IPS-18c (cell line): ENCODE data around the gene OPRL1.
"Not testable (repeated sequence)": the region's sequence is repeated elsewhere in the genome, so short reads cannot be mapped to it uniquely, and the experiment has no call there.

ENCODE experiments used
- H3K4me3 ChIP-seq: 2 replicates; pipeline ENCODE4 v1.7.0; 2013; ENCODE audit warnings: low read depth, mild to moderate bottlenecking, low read length, moderate library complexity; ENCODE audit not compliant: insufficient read depth
- H3K9me3 ChIP-seq: one replicate; pipeline ENCODE4 v1.6.1; 2013; ENCODE audit warnings: mild to moderate bottlenecking, low read length, moderate library complexity; ENCODE audit not compliant: control insufficient read depth, insufficient read depth

OPRL1 gene

DNA sequence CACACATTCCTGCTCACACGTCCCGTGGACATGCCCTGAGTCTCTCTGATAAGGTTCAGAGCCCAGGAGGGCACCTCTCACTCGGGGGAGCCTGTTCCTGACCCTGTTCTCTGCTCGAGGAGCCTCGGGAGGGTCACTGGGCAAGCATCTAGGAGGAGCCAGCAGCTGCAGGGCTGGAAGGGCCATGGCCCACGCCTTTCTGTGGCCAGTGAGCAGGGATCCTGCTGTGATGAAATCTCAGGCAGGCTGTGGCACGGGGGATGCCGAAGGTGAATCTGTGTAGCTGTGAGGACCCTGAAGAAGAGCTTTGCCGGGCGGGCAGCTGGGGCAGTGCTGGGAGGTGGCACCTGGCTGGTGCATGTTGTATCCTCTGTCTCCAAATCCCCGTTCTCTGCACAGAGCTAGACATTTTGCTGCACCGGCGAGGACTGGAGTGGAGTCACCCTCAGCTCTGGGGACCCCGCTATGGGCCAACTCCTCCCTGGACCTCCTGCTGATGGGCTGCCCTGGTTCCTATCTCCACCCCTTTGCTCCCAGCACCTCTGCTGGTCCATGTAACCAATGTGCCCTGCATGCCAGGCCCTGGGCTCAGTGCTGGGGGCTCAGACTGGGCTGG, 34.6 kb downstream of the OPRL1 start:
- no peak overlapping the region for H3K4me3 ChIP-seq
- no peaks in the 10 kb centered on the region for H3K9me3 ChIP-seq

DNA sequence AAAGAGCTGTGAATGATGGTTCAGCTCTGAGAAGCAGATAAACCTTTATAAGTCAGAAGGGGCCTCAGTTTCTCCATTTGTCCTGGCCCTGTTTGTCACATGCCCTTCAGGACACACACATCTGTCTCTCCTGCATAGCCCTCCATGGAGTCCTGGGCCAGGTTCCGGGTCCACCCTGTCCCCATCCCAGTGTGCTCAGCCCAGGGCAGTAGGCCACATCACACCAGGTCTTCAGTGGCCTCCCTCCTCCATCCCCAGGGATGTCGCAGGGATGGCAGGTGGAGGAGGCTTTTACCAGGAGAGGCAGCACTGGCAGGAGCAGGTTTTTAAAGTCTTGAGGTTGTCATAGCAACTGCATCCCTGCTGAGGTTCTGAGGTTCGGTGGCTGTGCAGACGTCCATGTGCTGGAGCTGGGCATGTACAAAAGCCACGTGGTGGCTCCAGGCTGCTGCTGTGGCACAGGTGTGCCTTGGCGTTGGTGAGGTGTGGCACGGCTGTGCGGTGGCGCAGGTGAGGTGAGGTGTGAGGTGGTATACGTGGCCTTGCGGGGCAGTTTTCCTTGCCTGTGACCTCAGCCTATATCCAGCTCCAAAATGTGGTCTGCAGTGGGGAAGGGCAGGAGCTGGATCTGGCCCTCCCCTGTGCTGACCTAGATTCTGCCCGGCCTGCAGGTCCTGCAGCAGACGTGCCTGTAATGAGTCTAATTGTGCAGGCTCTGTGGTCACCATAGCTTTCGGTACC, 35.5 kb downstream of the OPRL1 start:
- H3K4me3 ChIP-seq: no peak overlapping the region

DNA sequence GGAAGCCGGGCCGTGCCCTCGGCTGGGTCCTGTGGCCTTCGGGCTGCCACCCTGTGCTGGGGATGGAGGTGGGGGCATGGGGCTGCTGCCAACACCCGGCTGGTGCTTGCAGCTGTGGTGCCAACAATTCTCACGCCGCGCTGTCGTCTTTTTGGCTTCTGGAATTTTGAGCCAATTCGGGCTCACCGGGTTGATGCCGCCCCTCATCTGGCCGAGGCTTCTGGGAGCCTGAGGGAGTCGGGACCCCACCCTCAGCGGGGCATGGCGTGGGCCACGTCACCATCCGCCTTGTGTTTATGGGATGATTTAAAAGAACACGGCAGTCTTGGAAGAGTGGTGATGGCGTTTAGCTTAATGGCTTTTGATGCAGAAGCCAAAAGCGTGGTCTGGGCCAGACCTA, 36.1 kb downstream of the OPRL1 start:
- H3K4me3 ChIP-seq: no peak overlapping the region
- no peaks in the 10 kb centered on the region for H3K9me3 ChIP-seq

More for the DNA sequence above, 35.5 kb downstream of the OPRL1 start:
- H3K9me3 ChIP-seq: no peaks in the 10 kb centered on the region

DNA sequence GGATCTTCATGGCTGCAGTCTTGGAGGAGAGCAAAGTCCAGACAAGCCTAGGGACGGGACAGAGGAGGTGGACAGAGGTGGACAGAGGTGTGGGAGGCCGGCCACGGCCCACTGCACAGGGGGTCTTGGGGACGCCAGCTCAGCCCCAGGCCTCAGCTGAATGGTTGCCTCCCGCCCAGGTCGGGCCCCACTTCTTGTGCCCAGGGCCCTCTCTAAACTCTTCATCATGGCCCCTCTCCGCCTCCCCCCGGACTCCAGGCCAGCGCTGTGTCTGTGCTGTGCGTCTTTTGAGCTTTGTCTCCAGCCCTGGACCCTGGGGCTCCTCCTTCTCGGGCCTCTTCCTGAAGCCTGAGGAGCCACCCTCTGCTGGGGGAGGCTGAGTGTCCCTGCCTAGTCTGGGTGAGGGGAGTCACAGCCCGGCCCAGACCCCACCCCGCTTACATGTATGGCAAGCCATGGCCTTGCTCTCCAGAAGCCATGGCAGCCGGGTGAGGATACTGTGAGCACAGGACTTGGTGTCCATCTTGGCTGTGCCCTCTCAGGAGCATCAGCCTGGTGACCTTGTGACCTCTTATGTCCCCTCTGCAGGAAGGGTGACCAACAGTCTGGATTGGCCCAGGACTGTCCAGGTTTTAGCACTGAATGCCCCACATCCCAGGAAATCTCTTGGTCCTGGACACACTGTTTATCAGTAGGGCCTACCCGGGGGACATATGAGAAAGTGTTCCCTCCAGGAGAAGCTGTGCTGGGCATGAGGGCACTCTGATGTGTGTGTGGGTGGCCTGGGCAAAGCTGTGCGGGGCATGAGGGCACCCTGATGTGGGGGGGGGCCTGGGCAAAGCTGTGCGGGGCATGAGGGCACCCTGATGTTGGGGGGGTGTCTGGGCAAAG, 36.9 kb downstream of the OPRL1 start:
- no peak overlapping the region for H3K4me3 ChIP-seq
- H3K9me3 ChIP-seq: no peaks in the 10 kb centered on the region

DNA sequence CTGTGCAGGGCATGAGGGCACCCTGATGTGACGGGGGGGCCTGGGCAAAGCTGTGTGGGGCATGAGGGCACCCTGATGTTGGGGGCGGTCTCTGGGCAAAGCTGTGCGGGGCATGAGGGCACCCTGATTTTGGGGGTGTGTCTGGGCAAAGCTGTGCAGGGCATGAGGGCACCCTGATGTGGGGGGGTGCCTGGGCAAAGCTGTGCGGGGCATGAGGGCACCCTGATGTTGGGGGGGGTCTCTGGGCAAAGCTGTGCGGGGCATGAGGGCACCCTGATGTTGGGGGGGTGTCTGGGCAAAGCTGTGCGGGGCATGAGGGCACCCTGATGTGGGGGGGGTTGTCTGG, 37.5 kb downstream of the OPRL1 start:
- not testable (repeated sequence) for H3K9me3 ChIP-seq, H3K4me3 ChIP-seq

DNA sequence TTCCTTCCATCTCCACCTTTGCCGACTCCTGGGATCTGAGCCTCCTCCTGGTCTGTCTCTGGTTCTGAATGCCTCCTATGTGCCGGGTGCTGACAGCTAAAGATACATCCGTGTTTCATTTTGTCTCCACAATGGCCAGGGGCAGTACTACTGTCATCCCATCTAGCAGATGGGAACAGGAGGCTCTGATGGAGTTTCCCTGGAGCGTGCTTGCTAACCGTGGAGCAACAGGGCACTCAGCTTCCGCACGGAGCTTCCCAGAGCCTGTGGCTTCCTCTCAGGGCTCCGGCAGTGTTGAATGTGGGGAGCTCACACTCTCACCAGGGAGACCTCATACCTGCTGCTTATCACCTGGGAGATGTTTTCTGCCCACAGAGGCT, 39.4 kb downstream of the OPRL1 start:
- H3K9me3 ChIP-seq: peaks cover 3% of the 10 kb centered on the region
- H3K4me3 ChIP-seq: no peak overlapping the region

DNA sequence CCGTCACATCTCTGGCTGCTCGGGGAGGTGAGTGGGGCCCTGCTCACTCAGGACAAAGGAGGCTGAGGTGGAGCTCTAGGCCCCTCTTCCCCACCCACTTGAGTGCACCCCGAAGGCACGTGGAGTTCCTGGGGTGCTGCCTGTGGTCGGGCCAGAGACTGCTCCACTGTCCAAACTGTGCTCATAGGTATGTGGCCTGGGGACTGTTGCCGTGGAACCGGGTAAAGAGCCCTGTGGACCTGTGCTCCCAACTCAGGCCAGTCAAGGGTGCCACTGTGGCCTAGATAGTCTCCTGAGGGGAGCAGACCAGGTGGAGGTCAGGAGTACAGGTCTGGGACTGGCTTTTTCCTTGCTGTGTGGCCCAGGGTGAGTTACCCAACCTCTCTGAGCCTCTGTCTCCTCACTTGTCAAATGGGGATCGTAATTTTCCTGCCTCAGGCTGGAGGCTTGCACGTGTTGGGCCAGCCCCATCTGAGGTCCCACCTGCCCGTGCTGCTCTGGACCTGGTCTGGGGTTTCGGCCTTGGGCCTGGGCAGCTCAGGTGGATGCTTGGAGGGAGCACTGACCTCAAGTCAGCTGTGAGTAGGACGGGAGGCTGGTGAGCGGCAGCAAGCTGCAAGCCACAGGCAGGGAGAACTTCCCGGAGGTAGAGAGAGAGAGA, 39.9 kb downstream of the OPRL1 start:
- no peak overlapping the region; the same call in 1 of the 2 replicates for H3K4me3 ChIP-seq
- peaks cover 3% of the 10 kb centered on the region for H3K9me3 ChIP-seq

DNA sequence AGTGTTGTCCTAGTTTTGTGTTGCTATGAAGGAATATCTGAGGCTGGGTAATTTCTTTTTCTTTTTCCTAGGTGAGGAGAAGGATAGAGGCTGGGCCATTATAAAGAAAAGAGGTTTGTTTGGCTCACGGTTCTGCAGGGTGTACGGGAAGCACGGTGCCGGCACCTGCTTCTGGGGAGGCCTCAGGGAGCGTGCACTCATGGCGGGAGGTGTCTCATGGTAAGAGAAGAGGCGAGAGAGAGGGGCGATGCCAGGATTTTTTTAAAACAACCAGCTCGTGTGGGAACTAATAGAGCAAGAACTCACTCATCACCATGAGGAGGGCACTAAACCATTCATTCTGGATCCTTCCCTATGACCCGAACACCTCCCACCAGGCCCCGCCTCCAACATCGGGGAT, 41.7 kb downstream of the OPRL1 start:
- Histone ChIP-seq H3K4me3 (no peak overlapping the region), H3K9me3 (peaks cover 3% of the 10 kb centered on the region)

DNA sequence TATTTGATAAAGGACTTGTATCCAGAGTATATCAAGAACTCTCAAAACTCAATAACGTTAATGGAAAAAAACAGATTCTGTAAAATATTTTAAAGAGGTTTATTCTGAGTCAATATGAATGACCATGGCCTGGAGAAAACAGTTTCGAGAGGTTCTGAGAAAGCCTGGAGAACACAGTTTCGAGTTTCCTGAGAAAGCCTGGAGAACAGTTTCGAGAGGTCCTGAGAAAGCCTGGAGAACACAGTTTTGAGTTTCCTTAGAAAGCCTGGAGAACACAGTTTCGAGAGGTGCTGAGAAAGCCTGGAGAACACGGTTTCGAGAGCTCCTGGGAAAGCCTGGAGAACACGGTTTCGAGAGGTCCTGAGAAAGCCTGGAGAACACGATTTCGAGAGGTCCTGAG, 43.0 kb downstream of the OPRL1 start:
- not testable (repeated sequence) for H3K9me3 ChIP-seq, H3K4me3 ChIP-seq

DNA sequence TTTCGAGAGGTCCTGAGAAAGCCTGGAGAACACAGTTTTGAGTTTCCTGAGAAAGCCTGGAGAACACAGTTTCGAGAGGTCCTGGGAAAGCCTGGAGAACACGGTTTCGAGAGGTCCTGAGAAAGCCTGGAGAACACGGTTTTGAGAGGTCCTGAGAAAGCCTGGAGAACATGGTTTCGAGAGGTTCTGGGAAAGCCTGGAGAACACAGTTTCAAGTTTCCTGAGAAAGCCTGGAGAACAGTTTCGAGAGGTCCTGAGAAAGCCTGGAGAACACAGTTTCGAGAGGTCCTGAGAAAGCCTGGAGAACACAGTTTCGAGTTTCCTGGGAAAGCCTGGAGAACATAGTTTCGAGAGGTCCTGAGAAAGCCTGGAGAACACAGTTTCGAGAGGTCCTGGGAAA, 43.6 kb downstream of the OPRL1 start:
- H3K4me3 ChIP-seq: not testable (repeated sequence)

DNA sequence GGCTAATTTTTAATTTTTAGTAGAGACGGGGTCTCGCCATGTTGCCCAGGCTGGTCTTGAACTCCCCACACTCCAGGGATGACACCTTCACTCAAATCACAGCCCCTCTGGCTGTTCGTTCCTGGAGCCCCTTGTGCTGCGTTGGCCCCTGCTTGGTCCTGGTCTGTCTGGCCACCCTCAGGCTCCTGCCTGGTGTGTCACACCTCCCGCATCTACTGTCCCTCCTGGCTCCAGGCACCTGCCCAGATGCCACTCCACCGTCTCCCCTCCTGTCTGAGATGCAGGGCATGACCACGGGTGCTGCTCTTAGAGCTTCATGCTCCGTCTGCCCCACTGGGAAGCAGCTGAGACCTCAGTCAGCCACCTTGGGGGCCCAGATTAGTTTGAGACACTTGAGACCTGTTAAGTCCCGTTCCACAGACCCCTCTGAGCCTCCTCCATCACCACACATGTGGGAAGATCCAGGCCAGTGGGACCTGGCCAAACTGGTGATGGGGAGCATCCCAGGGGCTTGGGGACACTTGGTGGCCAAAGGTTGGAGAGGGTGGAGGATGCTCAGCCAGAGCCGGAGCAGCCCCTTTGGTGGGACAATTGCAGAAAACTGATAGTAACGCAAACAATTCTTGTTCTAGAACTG, 49.4 kb downstream of the OPRL1 start:
- no peaks in the 10 kb centered on the region for H3K9me3 ChIP-seq

More for the DNA sequence above, 43.6 kb downstream of the OPRL1 start:
- not testable (repeated sequence) for H3K9me3 ChIP-seq

DNA sequence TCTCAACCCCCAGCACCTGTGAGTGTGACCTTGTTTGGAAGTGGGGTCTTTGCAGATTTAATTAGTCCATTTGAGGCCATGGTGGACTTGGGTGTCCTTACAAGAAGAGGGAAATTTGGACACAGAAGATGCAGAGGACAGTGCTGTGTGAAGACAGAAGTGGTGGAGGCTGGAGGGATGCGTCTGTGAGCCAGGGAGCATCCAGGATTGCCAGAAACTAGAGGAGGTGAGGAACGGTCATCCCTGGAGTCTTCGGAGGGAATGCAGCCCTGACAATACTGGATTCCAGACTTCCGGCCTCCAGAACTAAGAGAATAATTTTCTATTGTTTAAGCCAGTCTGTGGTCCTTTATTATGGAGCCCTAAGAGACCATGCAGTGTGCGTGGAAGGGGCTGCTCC, 50.4 kb downstream of the OPRL1 start:
- Histone ChIP-seq H3K4me3 (no peak overlapping the region), H3K9me3 (no peaks in the 10 kb centered on the region)

More for the DNA sequence above, 49.4 kb downstream of the OPRL1 start:
- no peak overlapping the region; the same call in 1 of the 2 replicates for H3K4me3 ChIP-seq

DNA sequence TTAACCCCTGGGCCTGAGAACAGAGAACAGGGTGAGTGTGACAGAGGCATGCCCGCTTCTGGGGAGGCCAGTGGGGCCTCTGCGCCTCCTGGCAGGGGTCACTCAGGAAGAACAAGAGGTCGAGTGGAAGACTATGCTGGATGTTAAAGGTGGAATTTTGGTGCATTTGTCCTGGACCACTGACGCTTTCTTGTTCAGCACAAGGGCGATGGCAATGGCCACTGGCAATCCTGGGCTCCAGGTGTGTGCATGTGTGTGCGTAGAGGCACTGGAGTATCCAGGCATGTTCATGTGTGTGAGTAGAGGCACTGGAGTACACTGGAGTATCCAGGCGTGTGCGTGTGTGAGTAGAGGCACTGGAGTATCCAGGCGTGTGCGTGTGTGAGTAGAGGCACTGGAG, 51.0 kb downstream of the OPRL1 start:
- Histone ChIP-seq H3K9me3 (no peaks in the 10 kb centered on the region), H3K4me3 (no peak overlapping the region)

DNA sequence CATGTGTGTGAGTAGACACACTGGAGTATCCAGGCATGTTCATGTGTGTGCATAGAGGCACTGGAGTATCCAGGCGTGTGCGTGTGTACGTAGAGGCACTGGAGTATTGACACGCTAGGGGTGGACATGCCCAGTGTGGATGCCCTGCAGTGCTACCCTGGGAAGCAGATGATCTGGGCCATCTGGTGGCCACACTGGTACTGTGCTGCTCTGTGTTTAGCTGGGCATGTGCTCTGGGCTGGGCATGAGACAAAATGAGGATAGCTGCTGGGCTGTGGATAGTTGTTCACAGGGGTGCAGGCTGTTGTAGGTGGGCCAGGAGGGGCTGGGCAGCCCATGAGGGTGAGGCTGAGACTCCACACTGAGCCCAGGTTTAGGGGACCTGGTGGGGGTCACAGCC, 51.5 kb downstream of the OPRL1 start:
- no peak overlapping the region for H3K4me3 ChIP-seq
- no peaks in the 10 kb centered on the region for H3K9me3 ChIP-seq

DNA sequence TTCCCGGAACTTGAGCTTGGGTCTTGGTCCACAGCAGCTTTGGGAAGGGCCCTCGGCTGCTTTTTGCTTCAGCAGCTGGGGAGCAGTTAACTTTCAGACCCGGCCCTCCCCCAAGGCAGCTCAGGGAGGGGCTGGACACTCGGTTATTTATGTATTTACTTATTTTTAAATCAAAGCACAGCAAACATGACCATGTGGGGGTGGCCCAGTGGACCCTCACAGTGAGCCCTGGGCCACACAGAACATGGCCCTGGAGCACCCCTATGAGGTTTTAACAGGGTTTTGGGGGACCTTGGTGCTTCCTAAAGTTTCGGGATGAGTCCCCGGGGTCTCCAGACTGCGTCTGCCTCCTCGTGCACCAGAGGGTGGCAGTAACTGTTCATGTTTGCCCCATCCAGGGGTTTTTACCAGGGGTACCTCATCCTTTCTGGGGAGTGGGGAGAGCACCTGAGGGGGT, 54.1 kb downstream of the OPRL1 start:
- Histone ChIP-seq H3K9me3 (no peaks in the 10 kb centered on the region), H3K4me3 (no peak overlapping the region)

DNA sequence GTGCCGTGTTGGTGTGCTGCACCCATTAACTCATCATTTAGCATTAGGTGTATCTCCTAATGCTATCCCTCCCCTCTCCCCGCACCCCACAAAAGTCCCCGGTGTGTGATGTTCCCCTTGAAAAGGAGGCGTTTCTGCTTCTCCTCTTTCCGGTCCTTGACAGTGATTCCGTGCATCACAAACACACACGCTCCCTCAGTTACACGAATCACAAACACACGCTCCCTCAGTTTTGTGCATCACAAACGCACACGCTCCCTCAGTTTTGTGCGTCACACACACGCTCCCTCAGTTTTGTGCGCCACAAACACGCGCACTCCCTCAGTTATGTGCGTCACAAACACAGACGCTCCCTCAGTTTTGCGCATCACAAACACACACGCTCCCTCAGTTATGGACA, 54.9 kb downstream of the OPRL1 start:
- H3K4me3 ChIP-seq, H3K9me3 ChIP-seq: not testable (repeated sequence)
